ENCODE data around the gene MYO15A. TPM values are rescaled to one million over a fixed set of nuclear protein-coding genes. Genes with fewer than 3 reads are reported as not detected.
A peak's percentile ranks its signal among the peaks of the same experiment; 100 is the strongest.

The MYO15A gene
- total RNA-seq, 1 donor = 1.1 TPM

- TF ChIP-seq CTCF (IDR thresholded peaks at IDR 0.05; ENCODE audit: extremely low read depth, low read depth, low read length) = no peak
- DNase-seq (ENCODE audit: insufficient read length, low spot score, missing footprints) = peak; percentile 96
- H3K9me3 ChIP-seq (ENCODE audit: low read depth, low read length) = no peaks in the 10 kb centered on the region
- H3K27me3 ChIP-seq (ENCODE audit: insufficient read depth, low read length) = no peaks in the 10 kb centered on the region
- H4K20me1 ChIP-seq (ENCODE audit: insufficient read depth, low read length) = no peaks in the 10 kb centered on the region
- no peak overlapping the region for H3K27ac ChIP-seq (ENCODE audit: low read depth, low read length)
- peak overlapping the region; percentile 69 for H3K4me2 ChIP-seq (ENCODE audit: insufficient read depth, low read length)
- no peaks in the 10 kb centered on the region for H3K79me2 ChIP-seq (ENCODE audit: insufficient read depth, low read length)
- no peaks in the 10 kb centered on the region for H3K36me3 ChIP-seq (ENCODE audit: insufficient read depth, low read length)
- H3K4me3 ChIP-seq (ENCODE audit: insufficient read depth, low read length) = peak overlapping the region; percentile 62
- peak overlapping the region; percentile 66 for H2AFZ ChIP-seq (ENCODE audit: low read length)
- peaks cover 21% of the 10 kb centered on the region for H3K4me1 ChIP-seq (ENCODE audit: insufficient read depth, low read length)
Observed at GRCh38 chr17:18158022-18158600, 49.6 kb downstream of the MYO15A start.

GRCh38 chr17:18159551-18160120 is 51.1 kb downstream of the MYO15A start:
- Histone ChIP-seq H4K20me1 (ENCODE audit: insufficient read depth, low read length) (no peaks in the 10 kb centered on the region), H2AFZ (ENCODE audit: low read length) (no peak overlapping the region), H3K79me2 (ENCODE audit: insufficient read depth, low read length) (no peaks in the 10 kb centered on the region), H3K27me3 (ENCODE audit: insufficient read depth, low read length) (no peaks in the 10 kb centered on the region), H3K4me1 (ENCODE audit: insufficient read depth, low read length) (peaks cover 20% of the 10 kb centered on the region), H3K36me3 (ENCODE audit: insufficient read depth, low read length) (no peaks in the 10 kb centered on the region), H3K4me2 (ENCODE audit: insufficient read depth, low read length) (no peak overlapping the region), H3K4me3 (ENCODE audit: insufficient read depth, low read length) (no peak overlapping the region), H3K9me3 (ENCODE audit: low read depth, low read length) (no peaks in the 10 kb centered on the region), H3K27ac (ENCODE audit: low read depth, low read length) (no peak overlapping the region)
- peak; percentile 87 for DNase-seq (ENCODE audit: insufficient read length, low spot score, missing footprints)
- TF ChIP-seq CTCF (IDR thresholded peaks at IDR 0.05; ENCODE audit: extremely low read depth, low read depth, low read length) = no peak

GRCh38 chr17:18160128-18160856 is 51.7 kb downstream of the MYO15A start:
- Histone ChIP-seq H3K27me3 (ENCODE audit: insufficient read depth, low read length) (no peaks in the 10 kb centered on the region), H3K4me3 (ENCODE audit: insufficient read depth, low read length) (no peak overlapping the region), H4K20me1 (ENCODE audit: insufficient read depth, low read length) (no peaks in the 10 kb centered on the region), H3K79me2 (ENCODE audit: insufficient read depth, low read length) (no peaks in the 10 kb centered on the region), H2AFZ (ENCODE audit: low read length) (no peak overlapping the region), H3K4me1 (ENCODE audit: insufficient read depth, low read length) (peaks cover 20% of the 10 kb centered on the region), H3K36me3 (ENCODE audit: insufficient read depth, low read length) (no peaks in the 10 kb centered on the region), H3K4me2 (ENCODE audit: insufficient read depth, low read length) (no peak overlapping the region), H3K9me3 (ENCODE audit: low read depth, low read length) (no peaks in the 10 kb centered on the region), H3K27ac (ENCODE audit: low read depth, low read length) (no peak overlapping the region)
- no peak for DNase-seq (ENCODE audit: insufficient read length, low spot score, missing footprints)
- TF ChIP-seq CTCF (IDR thresholded peaks at IDR 0.05; ENCODE audit: extremely low read depth, low read depth, low read length) = no peak
